HUES48 (cell line): ENCODE data around the gene PTER.

Experiments
- H3K27ac ChIP-seq: one replicate; pipeline ENCODE4 v1.7.0; 2013; ENCODE audit warnings: low read depth, low read length, inconsistent platforms
- H3K27me3 ChIP-seq: 2 replicates; pipeline ENCODE4 v1.6.1; 2013; ENCODE audit warnings: mild to moderate bottlenecking, low read length; ENCODE audit not compliant: control insufficient read depth, insufficient read depth
- H3K36me3 ChIP-seq: 2 replicates; pipeline ENCODE4 v1.6.1; 2013; ENCODE audit warnings: low read length; ENCODE audit not compliant: control insufficient read depth, insufficient read depth
- H3K4me1 ChIP-seq: 2 replicates; pipeline ENCODE4 v1.6.1; 2013; ENCODE audit warnings: mild to moderate bottlenecking, low read length; ENCODE audit not compliant: control insufficient read depth, insufficient read depth
- H3K4me3 ChIP-seq: 2 replicates; pipeline ENCODE4 v1.5.1; 2013; ENCODE audit warnings: mild to moderate bottlenecking, low read depth, low read length
- H3K9ac ChIP-seq: 2 replicates; pipeline ENCODE4 v1.6.1; 2013; ENCODE audit warnings: mild to moderate bottlenecking, low read depth, low read length, moderate library complexity
- H3K9me3 ChIP-seq: 2 replicates; pipeline ENCODE4 v1.6.1; 2013; ENCODE audit warnings: low read length; ENCODE audit not compliant: control insufficient read depth, insufficient read depth

The PTER gene

GRCh38 chr10:16436758-16437539 lies at the start of gene PTER:
Gene PTER (plus strand): TSS chr10:16437010. CDS start chr10:16484385, 47,375 bp downstream.
- H3K27me3 ChIP-seq = peaks cover 4% of the 10 kb centered on the region; the same call in 1 of the 2 replicates
- H3K4me1 ChIP-seq = peaks cover 4% of the 10 kb centered on the region; the same call in 1 of the 2 replicates
- H3K36me3 ChIP-seq = no peaks in the 10 kb centered on the region
- no peaks in the 10 kb centered on the region for H3K9me3 ChIP-seq
- H3K27ac ChIP-seq = peak within 1 kb of the TSS; percentile 81
- peak within 1 kb of the TSS; percentile 60 for H3K4me3 ChIP-seq
- peak within 1 kb of the TSS; percentile 57 for H3K9ac ChIP-seq

GRCh38 chr10:16392531-16393069 lies 44.2 kb upstream of the PTER start:
- Histone ChIP-seq H3K27ac (no peak overlapping the region), H3K9me3 (no peaks in the 10 kb centered on the region), H3K27me3 (no peaks in the 10 kb centered on the region), H3K4me1 (peaks cover 1% of the 10 kb centered on the region; the same call in 1 of the 2 replicates), H3K36me3 (no peaks in the 10 kb centered on the region), H3K4me3 (no peak overlapping the region), H3K9ac (no peak overlapping the region)

DNA sequence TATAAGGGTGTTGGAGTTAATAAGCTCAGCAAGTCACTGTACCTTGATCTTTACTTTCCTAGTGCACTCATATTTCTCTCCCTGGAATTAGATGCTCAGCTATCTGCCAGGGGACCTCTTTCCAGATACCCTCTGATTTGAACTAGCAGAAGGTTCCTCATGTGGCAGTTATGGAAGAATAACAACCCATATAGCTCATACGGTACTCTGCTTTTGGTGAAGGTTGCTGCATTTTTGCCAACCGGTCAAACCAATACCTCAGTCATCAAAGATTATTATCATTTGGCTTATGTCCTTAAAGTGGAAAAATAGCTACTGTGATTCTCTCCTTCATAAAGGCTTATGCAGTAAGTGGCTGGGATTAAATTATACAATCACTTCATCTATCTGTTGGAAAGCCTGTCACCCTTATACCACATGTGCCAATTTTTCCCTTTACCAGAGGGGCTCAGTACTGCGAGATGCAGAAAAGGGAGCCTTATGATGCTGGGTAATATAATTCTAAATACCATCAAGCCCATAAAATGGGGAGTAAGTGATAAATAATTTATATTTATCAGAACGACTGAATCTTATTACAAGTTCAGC lies 43.4 kb upstream of the PTER start:
- Histone ChIP-seq H3K36me3 (no peaks in the 10 kb centered on the region), H3K9ac (no peak overlapping the region), H3K4me1 (no peaks in the 10 kb centered on the region), H3K4me3 (no peak overlapping the region), H3K27me3 (no peaks in the 10 kb centered on the region), H3K27ac (no peak overlapping the region), H3K9me3 (no peaks in the 10 kb centered on the region)

- no peak overlapping the region for H3K9ac ChIP-seq
Observed at GRCh38 chr10:16401416-16401815, 35.4 kb upstream of the PTER start.

GRCh38 chr10:16408379-16408778 lies 28.4 kb upstream of the PTER start:
- Histone ChIP-seq H3K9me3 (no peaks in the 10 kb centered on the region), H3K27ac (no peak overlapping the region)

More at GRCh38 chr10:16401416-16401815, 35.4 kb upstream of the PTER start:
- no peaks in the 10 kb centered on the region for H3K27me3 ChIP-seq
- no peaks in the 10 kb centered on the region for H3K36me3 ChIP-seq
- H3K4me1 ChIP-seq = peaks cover 4% of the 10 kb centered on the region; the same call in 1 of the 2 replicates
- no peaks in the 10 kb centered on the region for H3K9me3 ChIP-seq
- no peak overlapping the region for H3K27ac ChIP-seq
- no peak overlapping the region for H3K4me3 ChIP-seq

GRCh38 chr10:16417341-16417740 lies 19.5 kb upstream of the PTER start:
- no peak overlapping the region for H3K4me3 ChIP-seq
- no peaks in the 10 kb centered on the region for H3K9me3 ChIP-seq
- H3K36me3 ChIP-seq = no peaks in the 10 kb centered on the region
- no peak overlapping the region for H3K9ac ChIP-seq
- H3K27ac ChIP-seq = no peak overlapping the region
- no peaks in the 10 kb centered on the region for H3K27me3 ChIP-seq
- H3K4me1 ChIP-seq = no peaks in the 10 kb centered on the region; the same call in 1 of the 2 replicates

More at GRCh38 chr10:16408379-16408778, 28.4 kb upstream of the PTER start:
- Histone ChIP-seq H3K36me3 (no peaks in the 10 kb centered on the region), H3K9ac (no peak overlapping the region), H3K4me3 (no peak overlapping the region), H3K4me1 (peaks cover 4% of the 10 kb centered on the region; the same call in 1 of the 2 replicates), H3K27me3 (no peaks in the 10 kb centered on the region)

DNA sequence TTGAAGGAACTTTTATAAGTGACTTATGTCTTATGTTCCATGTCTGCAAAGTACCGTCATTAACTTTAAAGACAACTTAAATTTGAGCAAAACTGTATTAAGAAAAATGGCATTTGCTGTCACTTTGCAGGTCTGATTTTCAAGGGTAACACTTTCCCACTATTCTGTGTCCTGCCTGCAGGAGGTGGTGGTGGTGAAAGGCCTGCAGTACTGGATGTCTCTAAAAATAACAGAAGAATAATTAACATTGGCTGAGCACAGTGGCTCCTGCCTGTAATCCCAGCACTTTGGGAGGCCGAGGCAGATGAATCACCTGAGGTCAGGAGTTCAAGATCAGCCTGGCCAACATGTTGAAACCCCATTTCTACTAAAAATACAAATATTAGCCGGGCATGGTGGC lies 13.2 kb upstream of the PTER start:
- Histone ChIP-seq H3K4me3 (no peak overlapping the region), H3K27ac (no peak overlapping the region), H3K9me3 (peaks cover 3% of the 10 kb centered on the region; the same call in 1 of the 2 replicates), H3K9ac (no peak overlapping the region), H3K4me1 (no peaks in the 10 kb centered on the region; the same call in 1 of the 2 replicates), H3K27me3 (no peaks in the 10 kb centered on the region), H3K36me3 (no peaks in the 10 kb centered on the region)

- Histone ChIP-seq H3K4me3 (no peak overlapping the region), H3K27ac (no peak overlapping the region), H3K9ac (no peak overlapping the region), H3K9me3 (peaks cover 3% of the 10 kb centered on the region; the same call in 1 of the 2 replicates), H3K27me3 (no peaks in the 10 kb centered on the region), H3K4me1 (no peaks in the 10 kb centered on the region; the same call in 1 of the 2 replicates), H3K36me3 (no peaks in the 10 kb centered on the region)
Observed at GRCh38 chr10:16425449-16425848, 11.4 kb upstream of the PTER start.

DNA sequence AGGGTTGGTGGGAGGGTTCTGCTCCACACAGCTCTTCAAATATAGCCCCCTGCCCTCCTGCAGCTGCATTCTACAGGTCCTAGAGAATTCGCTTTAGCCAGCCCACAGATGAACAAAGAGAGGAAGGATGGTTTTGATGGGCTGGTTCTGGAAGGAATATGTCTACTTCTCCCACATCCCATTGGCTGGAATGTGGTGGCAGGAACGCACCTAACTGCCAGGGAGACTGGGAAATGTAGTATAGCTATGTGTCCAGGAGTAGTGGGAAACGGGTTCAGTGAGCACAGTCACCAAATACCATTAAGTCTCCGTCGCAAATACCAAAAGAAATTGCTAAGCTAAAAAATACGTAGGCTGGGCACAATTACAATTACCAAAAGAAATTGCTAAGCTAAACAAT lies 7.3 kb upstream of the PTER start:
- no peaks in the 10 kb centered on the region for H3K27me3 ChIP-seq
- no peak overlapping the region for H3K4me3 ChIP-seq
- H3K27ac ChIP-seq = no peak overlapping the region
- no peak overlapping the region for H3K9ac ChIP-seq
- no peaks in the 10 kb centered on the region for H3K4me1 ChIP-seq
- H3K36me3 ChIP-seq = no peaks in the 10 kb centered on the region
- H3K9me3 ChIP-seq = peaks cover 3% of the 10 kb centered on the region; the same call in 1 of the 2 replicates

- Histone ChIP-seq H3K4me3 (peak overlapping the region; percentile 59), H3K36me3 (no peaks in the 10 kb centered on the region), H3K27me3 (peaks cover 4% of the 10 kb centered on the region; the same call in 1 of the 2 replicates), H3K4me1 (peaks cover 4% of the 10 kb centered on the region; the same call in 1 of the 2 replicates), H3K9me3 (no peaks in the 10 kb centered on the region), H3K9ac (peak overlapping the region; percentile 11; the same call in 1 of the 2 replicates), H3K27ac (no peak overlapping the region)
Observed at GRCh38 chr10:16436367-16436757, 448 bp upstream of the PTER start.

- Histone ChIP-seq H3K27ac (no peak overlapping the region), H3K36me3 (no peaks in the 10 kb centered on the region), H3K9me3 (no peaks in the 10 kb centered on the region), H3K9ac (no peak overlapping the region), H3K4me3 (peak overlapping the region; percentile 60; the same call in 1 of the 2 replicates), H3K4me1 (peaks cover 4% of the 10 kb centered on the region; the same call in 1 of the 2 replicates), H3K27me3 (peaks cover 4% of the 10 kb centered on the region; the same call in 1 of the 2 replicates)
Observed at GRCh38 chr10:16437540-16437894, 707 bp downstream of the PTER start.
